Activated CD4-positive, alpha-beta T cell treated with anti-CD3 and anti-CD28 coated beads, Interleukin-2, amount 50 U/mL, for 48 hours (primary cell): Measurements from ENCODE around the gene CHERP.
A peak's percentile ranks its signal among the peaks of the same experiment; 100 is the strongest.

Source experiments
- DNase-seq, 2 experiments: peaks; one replicate each; pipeline ENCODE4 v3.0.0-alpha.2; 2020

CHERP gene

DNA sequence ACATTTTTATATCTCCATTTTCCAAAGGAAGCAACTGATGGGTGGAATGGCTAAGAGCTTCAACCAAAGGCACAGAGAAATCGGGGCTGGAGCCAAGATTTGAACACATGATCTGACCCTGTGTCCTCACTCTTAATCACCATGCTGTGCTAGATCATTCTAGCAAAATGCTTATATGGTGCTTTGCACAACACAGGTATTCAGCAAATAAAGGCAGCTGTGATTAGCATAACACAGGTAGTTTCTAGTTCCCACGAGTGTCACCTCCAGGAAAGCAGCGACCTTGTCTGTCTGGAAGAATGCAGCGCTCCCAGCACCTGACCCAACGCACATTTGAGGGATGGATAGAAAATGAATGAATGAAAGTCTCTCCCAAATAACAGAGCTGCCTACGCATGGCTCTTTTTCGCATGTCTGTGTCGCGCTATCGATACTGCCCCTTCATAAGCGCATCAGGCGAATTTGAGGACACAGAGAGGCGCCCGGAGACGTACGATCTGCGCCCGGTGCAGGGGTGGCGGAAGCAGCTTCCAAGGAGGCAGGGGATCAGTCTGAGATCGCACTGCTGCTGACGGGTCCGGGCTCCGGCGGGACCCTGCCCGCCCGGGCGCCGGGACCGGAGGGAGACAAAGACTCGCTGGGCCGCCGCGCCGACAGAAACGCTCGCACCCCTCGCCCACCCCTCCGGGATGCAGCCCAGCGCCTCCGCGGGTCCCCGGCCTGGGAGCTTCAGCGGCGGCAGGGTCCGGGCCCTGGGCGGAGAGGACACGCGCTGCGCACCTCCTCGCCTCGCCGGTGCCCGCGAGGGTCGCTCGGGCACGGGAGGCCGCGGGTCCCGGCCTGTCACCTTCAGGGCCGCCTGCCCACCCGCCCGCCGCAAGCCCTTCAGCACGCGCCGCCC lies 71.1 kb downstream of the CHERP start:
- peak; percentile 29 to 42 for DNase-seq

DNA sequence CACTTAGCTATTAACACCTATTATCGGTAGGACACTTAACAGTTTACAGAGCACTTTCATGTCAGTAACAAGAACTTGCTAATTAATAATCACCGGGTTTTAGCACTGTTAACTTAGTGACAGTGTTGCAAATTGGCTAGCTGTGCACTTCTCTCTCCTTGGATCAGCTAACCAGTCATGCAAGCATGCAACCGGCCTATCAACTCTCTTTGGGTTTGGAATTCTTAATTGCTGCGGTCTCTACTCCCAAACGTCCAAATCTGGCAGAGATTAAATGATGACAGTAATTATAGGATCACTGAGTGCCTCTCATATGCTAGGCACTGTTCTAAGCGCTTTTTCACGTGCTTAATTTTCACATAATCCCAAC lies 71.7 kb downstream of the CHERP start:
- no peak for DNase-seq
